Measurements from ENCODE around the gene PRKX.
"Not testable (repeated sequence)": the region's sequence is repeated elsewhere in the genome, so short reads cannot be mapped to it uniquely, and the experiment has no call there.

The PRKX gene

GRCh38 chrX:3707673-3708274 is 5.7 kb downstream of the PRKX start:
- DNase-seq, result peak; percentile 74

DNA sequence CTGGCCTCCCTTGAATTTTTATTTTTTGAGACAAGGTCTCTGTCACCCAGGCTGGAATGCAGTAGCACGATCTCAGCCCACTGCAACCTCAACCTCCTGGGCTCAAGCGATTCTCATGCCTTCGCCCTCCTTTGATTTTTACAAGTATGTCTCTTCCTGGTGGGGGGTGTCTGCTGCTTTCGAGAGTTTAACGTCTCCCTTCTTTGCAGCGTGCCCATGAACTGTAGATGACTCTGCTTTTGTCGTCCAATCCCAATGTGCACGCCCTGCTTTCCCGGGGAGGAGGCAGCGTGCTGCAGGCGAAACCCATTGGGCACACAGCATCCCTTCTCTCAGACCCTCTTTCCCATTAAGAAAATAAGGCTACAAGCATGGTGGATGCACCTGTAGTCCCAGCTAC is 7.0 kb downstream of the PRKX start:
- no peak for DNase-seq

DNA sequence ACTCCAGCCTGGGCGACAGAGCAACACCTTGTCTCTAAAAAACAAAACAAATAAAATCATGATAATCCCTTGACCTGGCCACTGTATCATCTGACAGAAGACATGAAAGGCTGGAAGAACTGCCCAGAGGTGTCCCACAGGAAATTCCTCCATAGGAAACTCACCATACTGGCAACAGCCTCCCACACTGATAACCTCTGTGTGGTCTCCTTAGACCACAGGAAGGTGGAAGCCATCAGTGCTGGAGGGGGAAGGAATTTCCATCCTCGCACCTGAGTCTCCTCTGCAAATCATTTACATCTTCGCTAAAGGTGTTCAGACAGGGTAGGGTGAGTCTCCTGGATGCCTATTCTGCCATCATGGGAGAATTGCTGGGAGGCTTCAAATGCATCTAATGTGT is 10.2 kb downstream of the PRKX start:
- not testable (repeated sequence) for DNase-seq

GRCh38 chrX:3702095-3702494 is 11.4 kb downstream of the PRKX start:
- DNase-seq, result peak; percentile 80

DNA sequence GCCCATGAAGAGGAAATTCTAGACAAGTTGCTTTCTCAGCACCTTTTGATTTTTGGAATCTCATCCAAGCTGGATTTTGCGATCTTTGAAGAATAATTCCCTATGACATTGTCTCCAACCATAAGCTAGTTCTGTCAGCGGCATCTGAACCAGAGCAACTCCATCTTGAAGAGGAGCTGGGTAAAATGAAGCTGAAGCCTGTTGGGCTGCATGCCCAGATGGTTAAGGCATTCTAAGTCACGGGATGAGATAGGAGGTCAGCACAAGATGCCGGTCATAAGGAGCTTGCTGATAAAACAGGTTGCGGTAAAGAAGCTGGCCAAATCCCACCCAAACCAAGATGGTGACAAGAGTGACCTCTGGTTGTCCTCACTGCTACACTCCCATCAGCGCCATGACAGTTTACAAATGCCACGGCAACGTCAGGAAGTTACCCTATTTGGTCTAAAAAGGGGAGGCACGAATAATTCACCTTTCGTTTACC is 12.0 kb downstream of the PRKX start:
- DNase-seq, result not testable (repeated sequence)

GRCh38 chrX:3699821-3700381 is 13.5 kb downstream of the PRKX start:
- peak; percentile 1 for DNase-seq

GRCh38 chrX:3697701-3698279 is 15.7 kb downstream of the PRKX start:
- peak; percentile 96 for DNase-seq

DNA sequence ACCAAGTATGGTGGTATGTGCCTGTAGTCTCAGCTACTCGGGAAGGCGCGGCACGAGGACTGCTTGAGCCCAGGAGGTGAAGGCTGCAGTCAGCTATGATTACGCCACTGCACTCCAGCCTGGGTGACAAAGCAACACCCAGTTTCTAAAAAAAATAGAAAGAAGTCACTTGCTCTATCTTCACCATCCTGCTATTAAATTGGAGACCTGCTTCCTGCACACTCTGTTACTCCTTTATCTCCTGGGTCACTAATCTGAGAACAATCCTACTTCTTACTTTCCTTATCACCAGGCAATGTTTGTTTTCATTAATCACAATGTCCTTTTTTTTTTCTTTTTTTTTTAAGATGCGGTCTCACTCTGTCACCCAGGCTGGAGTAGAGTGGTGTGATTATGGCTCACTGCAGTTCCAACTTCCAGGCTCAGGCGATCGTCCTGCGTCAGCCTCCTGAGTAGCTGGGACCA is 16.2 kb downstream of the PRKX start:
- DNase-seq, result peak; percentile 27

- DNase-seq, result no peak
These were observed 17.9 kb downstream of the PRKX start for GRCh38 chrX:3695536-3695935.

DNA sequence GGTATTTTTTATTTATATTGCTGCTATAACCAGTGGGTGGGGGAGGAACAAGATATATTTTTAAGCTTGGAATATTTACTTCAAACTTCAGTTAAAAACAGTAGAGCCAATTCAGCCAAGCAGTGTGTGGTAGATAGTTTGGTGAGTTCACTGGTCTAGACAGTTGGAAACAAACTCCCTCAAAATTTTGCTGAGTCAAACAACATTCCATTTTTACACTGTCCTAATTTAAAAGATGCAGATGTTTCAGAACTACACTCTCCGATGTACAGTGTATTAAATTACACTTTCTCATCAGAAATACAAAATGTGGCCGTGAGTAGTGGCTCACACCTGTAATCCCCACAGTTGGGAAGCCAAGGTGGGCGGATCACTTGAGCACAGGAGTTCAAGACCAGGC is 23.3 kb downstream of the PRKX start:
- peak; percentile 9 for DNase-seq

- not testable (repeated sequence) for DNase-seq
These were observed 30.2 kb downstream of the PRKX start for GRCh38 chrX:3683236-3683635.

- DNase-seq, result no peak
These were observed 33.0 kb downstream of the PRKX start for GRCh38 chrX:3680459-3680858.

- no peak for DNase-seq
These were observed 33.8 kb downstream of the PRKX start for GRCh38 chrX:3679669-3680068.

DNA sequence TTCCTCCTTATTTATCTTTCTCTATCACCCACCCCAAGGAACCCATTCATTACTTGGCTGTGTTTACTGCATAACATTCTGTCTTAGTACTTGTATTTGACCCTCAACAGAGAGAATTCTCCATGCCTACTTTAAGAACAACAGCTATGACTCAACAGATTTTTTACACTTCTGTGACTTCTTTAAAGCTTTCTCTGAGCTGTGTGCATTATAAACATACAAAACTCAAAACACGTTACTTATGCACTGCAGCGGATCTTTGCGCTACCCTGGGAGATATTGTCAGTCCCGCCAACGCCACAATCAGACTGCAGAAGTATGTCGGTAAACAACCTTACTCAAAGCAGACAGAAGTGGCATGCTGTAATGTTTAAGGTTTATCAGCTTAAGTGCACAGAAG is 35.1 kb downstream of the PRKX start:
- DNase-seq, result no peak

- no peak for DNase-seq
These were observed 38.6 kb downstream of the PRKX start for GRCh38 chrX:3674881-3675280.

- DNase-seq, result no peak
These were observed 43.5 kb downstream of the PRKX start for GRCh38 chrX:3669841-3670475.

DNA sequence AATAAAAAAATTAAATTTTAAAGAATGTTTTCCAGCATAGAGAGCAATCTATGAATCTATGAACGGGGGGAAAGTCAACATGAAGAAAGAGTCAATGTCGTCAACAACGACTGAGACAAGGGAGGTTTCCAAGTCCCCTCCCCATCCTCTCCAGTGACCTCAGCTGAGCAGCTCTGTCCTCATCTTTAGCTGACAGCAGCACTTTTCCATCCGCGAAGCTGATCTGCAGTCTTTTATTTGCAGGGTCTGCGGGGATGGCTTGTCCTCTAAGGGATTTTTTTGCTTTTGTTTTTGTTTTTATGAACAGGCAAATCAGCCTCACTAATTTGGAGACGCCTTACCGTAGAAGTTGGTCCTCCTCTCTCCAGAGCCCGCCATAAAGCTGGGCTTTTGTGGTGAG is 46.5 kb downstream of the PRKX start:
- DNase-seq, result no peak

GRCh38 chrX:3664921-3665320 is 48.5 kb downstream of the PRKX start:
- no peak for DNase-seq

DNA sequence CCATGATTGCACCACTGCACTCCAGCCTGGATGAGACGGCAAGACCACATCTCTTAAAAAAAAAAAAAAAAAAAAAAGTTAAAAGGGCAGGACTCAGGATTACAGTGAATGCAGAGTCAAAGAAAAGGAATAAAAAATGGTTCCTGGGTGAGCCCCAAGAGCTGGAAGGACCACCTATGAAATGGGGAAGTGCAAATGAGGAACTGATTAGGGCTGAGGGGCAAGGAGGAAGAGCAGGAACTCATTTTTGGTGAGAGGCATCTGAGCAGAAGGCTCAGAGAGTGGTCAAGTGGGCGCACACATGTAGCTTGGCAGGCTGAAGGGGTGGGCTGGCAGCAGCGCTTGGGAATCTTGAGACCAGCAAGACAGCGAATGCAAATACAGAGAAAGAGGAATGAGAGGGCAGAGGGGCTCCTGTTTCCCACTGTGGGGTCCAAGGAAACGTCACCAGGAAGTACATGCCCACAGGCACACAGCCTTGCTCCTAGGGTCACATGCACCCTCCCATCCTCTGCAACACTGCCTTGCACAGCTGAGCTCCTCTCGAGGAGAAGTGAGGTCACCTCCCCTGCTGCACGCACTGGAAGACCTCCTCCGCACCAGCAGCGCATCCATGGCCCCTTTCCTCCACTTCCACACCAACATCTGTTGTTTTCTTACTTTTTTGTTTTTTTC is 49.7 kb downstream of the PRKX start:
- DNase-seq, result not testable (repeated sequence)

DNA sequence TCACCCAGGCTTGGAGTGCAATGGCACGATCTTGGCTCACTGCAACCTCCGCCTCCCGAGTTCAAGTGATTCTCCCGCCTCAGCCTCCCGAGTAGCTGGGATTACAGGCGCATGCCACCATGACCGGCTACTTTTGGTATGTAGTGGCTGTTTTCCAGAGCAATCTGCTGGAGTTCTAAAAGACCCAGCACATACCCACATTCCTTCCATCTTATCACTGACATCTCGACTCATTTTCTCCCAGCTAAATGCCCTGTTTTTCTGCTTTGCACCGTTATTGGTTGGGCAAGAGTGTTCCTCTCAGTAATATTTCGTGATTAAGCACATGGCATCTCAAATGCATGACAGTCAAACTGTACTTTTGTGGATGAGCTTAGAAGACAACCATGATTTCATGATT is 53.7 kb downstream of the PRKX start:
- no peak for DNase-seq

GRCh38 chrX:3655181-3655580 is 58.3 kb downstream of the PRKX start:
- no peak for DNase-seq

DNA sequence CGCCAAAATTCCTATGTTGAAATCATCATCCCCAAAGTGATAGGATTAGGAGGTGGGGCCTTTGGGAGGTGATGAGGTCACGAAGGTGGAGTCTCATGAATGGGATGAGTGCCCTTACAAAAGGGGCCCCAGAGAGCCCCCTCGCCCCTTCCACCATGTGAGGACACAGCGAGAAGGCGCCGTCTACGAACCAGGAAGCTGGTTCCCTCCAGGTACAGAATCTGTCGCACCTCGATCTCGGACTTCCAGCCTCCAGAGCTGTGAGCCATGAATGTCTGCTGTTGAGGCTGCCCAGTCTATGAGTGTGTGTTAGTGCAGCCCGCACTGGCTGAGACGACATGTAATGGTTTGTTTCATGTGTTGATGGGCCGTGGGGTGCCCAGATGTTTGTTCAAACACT is 60.3 kb downstream of the PRKX start:
- DNase-seq, result no peak

DNA sequence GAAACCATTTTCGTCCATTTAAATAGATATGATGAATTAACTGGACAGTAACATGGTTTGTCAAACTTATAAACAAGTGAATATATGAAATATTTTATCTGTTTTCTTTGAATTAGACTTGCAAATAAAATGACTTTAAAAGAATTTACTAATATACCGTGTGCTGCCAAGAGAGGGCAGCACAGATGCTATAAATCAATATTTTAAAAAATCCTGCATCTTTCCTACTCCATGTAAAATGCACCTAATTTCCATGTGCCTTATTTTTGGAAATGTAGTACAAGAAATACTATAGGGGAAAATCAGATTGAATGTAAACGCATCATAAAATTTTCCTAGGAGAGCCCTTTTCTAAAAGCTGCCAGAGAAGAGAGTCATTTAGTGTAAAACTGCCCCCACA is 62.2 kb downstream of the PRKX start:
- peak; percentile 30 for DNase-seq

DNA sequence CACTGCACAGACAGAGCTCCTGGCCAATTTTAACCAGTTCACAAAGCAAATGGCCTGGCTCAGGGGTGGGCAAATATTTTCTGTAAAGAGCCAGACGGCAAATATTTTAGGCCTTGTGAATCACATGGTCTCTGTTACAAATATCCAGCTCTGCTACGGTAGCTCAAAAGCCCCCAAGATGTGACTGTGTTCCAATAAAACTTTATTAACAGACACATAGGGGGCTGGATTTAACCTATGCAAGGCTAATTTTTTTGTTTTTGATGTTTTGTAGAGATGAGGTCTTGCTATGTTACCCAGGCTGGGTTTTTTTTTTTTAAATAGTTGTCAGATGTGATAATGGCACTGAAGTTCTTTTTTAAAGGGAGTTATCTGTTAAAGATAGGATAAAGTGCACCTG is 65.4 kb downstream of the PRKX start:
- no peak for DNase-seq
